ENCODE measurements around the gene DGKK. TPM values are rescaled to one million over a fixed set of nuclear protein-coding genes. Genes with fewer than 3 reads are reported as not detected.
A peak's percentile ranks its signal among the peaks of the same experiment; 100 is the strongest.

DGKK gene, protein sequence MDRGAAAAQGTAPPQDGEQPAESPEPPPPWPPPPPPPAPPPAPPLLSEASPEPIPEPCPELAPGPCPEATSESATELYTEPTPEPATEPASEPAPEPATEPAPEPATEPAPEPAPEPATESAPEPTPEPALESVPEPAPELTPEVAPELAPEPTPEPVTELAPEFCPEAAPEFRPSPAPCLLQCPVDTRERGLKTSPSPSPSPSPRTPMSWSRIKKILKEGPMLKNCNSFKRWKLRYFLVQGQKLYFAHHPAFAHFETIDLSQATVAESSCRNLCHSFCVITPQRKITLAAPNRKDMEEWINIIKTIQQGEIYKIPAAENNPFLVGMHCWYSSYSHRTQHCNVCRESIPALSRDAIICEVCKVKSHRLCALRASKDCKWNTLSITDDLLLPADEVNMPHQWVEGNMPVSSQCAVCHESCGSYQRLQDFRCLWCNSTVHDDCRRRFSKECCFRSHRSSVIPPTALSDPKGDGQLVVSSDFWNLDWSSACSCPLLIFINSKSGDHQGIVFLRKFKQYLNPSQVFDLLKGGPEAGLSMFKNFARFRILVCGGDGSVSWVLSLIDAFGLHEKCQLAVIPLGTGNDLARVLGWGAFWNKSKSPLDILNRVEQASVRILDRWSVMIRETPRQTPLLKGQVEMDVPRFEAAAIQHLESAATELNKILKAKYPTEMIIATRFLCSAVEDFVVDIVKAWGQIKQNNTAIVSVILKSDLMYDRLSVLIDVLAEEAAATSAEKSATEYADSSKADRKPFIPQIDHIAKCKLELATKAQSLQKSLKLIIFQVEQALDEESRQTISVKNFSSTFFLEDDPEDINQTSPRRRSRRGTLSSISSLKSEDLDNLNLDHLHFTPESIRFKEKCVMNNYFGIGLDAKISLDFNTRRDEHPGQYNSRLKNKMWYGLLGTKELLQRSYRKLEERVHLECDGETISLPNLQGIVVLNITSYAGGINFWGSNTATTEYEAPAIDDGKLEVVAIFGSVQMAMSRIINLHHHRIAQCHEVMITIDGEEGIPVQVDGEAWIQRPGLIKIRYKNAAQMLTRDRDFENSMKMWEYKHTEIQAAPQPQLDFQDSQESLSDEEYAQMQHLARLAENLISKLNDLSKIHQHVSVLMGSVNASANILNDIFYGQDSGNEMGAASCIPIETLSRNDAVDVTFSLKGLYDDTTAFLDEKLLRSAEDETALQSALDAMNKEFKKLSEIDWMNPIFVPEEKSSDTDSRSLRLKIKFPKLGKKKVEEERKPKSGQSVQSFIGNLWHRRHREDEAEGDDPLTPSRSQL
- 1 to 10 TPM; 2.7 to 4.1 TPM for total RNA-seq

DNA sequence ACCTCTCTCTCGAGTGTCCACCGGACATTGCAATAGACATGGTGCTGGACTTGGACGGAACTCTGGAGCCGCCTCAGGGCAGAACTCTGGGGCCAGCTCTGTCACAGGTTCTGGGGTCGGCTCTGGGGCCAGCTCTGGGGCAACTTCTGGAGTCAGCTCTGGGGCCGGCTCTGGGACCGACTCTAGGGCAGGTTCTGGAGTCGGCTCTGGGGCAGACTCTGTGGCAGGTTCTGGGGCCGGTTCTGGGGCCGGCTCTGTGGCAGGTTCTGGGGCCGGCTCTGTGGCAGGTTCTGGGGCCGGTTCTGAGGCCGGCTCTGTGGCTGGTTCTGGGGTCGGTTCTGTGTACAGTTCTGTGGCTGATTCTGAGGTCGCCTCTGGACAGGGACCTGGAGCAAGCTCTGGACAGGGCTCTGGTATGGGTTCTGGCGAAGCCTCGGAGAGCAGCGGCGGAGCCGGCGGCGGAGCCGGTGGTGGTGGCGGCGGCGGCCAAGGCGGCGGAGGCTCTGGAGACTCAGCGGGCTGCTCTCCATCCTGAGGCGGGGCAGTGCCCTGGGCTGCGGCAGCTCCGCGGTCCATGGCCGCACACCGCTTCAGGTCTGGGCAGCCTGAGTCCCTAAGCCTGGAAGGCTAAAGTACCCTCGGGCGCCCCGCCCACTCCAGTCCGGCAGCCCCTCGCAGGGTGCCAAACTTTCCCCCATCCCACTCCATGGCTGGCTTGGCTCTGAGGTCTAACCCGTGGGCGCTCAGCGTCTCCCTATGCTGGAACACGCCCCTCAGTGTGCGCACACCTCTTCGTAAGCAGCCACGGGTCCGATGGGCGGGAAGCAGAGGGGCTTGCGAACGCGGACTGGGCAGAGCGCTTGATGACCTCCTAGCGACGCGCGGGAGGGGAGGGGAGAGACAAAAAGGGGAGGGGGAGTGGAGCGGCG lies at the start of gene DGKK:
TSS of gene DGKK (minus strand) at position 723 of the 929 bp plus-strand sequence. CDS start at position 576, 147 bp downstream.
- H3K4me1 Mint-ChIP-seq (ENCODE audit: low read depth in 2 of 2), result peaks cover 12 to 13% of the 10 kb centered on the region in 2 donors
- DNase-seq (ENCODE audit: low spot score), result no peak
- H3K36me3 Mint-ChIP-seq, result no peaks in the 10 kb centered on the region
- peaks cover 37 to 39% of the 10 kb centered on the region in 2 donors for H3K27me3 Mint-ChIP-seq
- ATAC-seq, result peak; percentile 56
- no peaks in the 10 kb centered on the region for H3K9me3 Mint-ChIP-seq
- no peak within 1 kb of the TSS for H3K27ac Mint-ChIP-seq
- peak within 1 kb of the TSS; percentile 69 for H3K4me3 Mint-ChIP-seq

DNA sequence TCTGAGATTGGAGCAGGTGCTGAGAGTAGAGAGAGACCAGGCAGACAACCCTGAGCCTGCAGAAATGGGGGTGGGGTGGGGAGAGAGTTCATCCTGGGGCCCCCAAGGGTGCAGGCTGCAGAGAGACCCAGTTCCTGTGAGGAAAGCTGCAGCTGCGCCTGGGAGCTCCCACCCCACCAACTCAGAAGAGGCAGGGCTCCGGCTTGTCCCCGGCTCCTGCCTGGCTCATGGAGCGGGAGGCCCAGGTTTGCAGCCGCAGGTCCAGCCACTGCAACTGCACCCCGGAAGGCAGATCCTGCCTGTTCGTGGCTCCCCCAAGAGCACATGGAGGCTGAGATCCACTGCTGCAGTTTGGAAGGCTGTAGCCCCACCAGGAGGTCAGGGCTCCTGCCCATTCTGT lies 44.2 kb upstream of the DGKK start:
- DNase-seq (ENCODE audit: low spot score), result no peak

DNA sequence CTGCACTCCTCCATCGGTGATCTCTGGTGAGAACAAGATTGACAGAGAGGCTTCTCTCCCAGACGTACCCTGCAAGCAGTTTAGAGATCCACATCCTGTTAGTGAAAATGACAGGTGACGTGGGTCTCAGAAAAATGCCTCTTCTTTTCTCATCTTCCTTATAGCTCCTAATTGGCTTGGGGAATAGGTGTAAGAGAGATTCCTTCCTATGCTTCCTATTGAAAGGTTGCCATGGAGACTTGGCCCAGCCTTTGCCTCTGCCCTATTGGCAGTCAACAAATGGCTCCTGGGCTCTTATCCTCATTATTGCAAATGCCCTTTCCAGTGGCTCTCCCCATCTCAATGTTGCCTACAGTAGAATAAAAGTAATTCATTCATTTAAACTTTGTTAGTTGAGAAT lies 26.5 kb upstream of the DGKK start:
- Mint-ChIP-seq H3K4me1 (ENCODE audit: low read depth in 2 of 2) (no peaks in the 10 kb centered on the region), H3K27me3 (peaks cover 26 to 34% of the 10 kb centered on the region in 2 donors), H3K4me3 (no peak overlapping the region), H3K9me3 (no peaks in the 10 kb centered on the region), H3K27ac (no peak overlapping the region), H3K36me3 (peaks cover 4% of the 10 kb centered on the region)
- peak in 1 of 2 donors; percentile 24 for ATAC-seq
- no peak for DNase-seq (ENCODE audit: low spot score)

More for the DNA sequence above, 44.2 kb upstream of the DGKK start:
- Mint-ChIP-seq H3K36me3 (no peaks in the 10 kb centered on the region), H3K27ac (no peak overlapping the region), H3K4me1 (ENCODE audit: low read depth in 2 of 2) (peaks cover 0 to 3% of the 10 kb centered on the region in 2 donors), H3K27me3 (peaks cover 6 to 39% of the 10 kb centered on the region in 2 donors), H3K9me3 (no peaks in the 10 kb centered on the region), H3K4me3 (no peak overlapping the region)
- peak in 1 of 2 donors; percentile 43 for ATAC-seq

DNA sequence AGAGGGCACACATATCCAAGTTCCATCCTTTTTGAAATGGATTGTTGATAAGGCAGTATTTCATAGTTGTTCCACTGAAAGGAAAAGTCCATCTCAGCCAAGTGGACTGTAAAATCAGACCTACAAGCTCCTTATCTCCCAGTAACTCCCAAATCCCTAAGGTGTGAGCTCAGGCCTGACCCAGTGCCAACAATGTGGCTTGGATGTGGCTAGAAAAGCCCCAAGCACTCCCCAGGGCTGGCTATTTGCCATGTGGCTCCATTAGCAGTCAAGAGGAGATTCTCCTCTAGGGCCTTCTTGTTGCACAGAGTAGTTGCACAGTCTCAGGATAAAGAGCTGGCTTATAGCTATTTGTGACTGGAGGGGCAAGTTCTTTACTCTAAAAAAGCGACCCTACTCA lies 25.0 kb upstream of the DGKK start:
- Mint-ChIP-seq H3K27ac (no peak overlapping the region), H3K4me3 (no peak overlapping the region), H3K36me3 (peaks cover 8% of the 10 kb centered on the region), H3K27me3 (peaks cover 25 to 33% of the 10 kb centered on the region in 2 donors), H3K9me3 (no peaks in the 10 kb centered on the region), H3K4me1 (ENCODE audit: low read depth in 2 of 2) (no peaks in the 10 kb centered on the region)
- ATAC-seq (no peak), DNase-seq (ENCODE audit: low spot score) (no peak)

DNA sequence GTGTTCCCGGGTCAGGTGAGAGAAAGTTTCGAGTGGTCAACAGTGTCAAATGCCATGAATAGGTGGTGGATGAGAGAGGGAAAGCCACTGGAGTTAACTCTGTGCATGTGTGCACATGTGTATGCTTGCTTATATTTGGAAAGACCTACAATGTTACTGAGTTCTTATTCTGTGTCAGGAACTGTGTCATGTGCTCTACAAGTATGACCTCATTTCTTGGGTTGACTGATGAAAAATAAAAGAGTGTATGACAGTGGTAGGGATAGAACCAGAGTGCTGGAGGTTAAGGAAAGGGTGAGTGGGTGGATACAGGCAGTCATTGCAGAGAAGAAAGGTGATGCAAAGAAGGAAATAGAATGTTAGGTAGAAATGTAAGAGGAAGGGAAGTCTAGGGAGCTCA lies 22.1 kb upstream of the DGKK start:
- DNase-seq (ENCODE audit: low spot score) (no peak), ATAC-seq (no peak)
- Mint-ChIP-seq H3K36me3 (peaks cover 8% of the 10 kb centered on the region), H3K9me3 (no peaks in the 10 kb centered on the region), H3K27me3 (peaks cover 18 to 24% of the 10 kb centered on the region in 2 donors), H3K4me1 (ENCODE audit: low read depth in 2 of 2) (no peaks in the 10 kb centered on the region), H3K27ac (no peak overlapping the region), H3K4me3 (no peak overlapping the region)

DNA sequence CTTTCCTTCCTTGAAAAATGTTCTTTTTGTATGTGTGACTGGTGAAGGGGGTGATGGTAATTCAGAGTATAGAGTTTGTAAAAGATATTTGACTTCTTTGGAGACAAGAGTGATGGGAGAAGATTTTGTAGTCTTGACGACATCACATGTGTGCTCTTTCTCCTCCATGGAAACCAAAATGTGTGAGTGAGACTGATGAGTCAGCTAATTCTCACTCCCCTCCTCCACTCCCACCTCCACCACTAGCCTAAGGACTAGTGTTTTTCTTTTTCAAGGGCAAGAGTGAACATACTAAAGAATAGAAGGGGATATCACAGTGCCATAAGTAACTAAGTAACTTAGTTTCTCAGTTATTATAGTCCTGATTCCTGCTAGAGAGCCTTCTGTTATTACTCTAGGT lies 14.0 kb upstream of the DGKK start:
- Mint-ChIP-seq H3K4me3 (no peak overlapping the region), H3K27me3 (peaks cover 8 to 17% of the 10 kb centered on the region in 2 donors), H3K36me3 (no peaks in the 10 kb centered on the region), H3K27ac (no peak overlapping the region), H3K4me1 (ENCODE audit: low read depth in 2 of 2) (peaks cover 11 to 13% of the 10 kb centered on the region in 2 donors), H3K9me3 (no peaks in the 10 kb centered on the region)
- DNase-seq (ENCODE audit: low spot score) (no peak), ATAC-seq (no peak)

DNA sequence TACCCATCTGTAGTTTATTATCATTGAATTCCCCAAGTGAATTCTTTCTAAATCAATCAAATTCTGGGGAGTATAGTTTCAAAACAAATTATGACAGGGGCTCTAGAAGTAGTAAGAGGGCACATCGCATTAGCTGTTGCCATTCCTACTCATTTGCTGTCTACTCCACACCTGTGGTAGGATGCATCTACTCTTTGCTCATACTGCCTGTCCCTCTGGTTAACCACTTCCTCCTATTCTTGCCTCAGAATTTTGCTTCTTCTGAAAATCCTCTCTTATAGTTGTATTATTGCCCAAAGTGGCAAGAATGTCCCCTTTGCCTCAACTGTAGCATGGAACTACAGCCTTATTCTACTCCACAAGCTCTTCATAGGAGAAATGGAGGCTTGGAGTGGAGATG lies 12.7 kb upstream of the DGKK start:
- H3K4me1 Mint-ChIP-seq (ENCODE audit: low read depth in 2 of 2), result peaks cover 11 to 13% of the 10 kb centered on the region in 2 donors
- H3K27me3 Mint-ChIP-seq, result peaks cover 8 to 25% of the 10 kb centered on the region in 2 donors
- H3K27ac Mint-ChIP-seq, result no peak overlapping the region

DNA sequence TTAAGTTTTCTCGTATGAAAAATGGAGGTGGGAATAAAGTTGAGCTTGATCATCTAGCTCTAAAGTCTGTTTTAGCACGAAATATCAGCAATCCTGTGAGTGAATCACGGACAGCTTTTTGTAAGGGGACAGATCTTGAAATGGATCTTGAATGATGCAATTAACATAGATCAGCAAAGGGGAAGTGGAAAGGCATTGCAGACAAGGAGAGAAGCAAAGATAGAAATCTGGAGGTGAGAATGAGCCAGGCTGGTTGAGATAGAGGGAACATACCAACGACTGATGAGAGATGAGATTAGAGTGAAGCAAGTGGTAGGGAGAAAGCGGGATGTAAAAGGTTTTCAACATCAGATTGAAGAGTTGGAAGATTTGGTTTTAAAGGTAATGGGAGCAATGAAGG lies 4.6 kb upstream of the DGKK start:
- Mint-ChIP-seq H3K27me3 (peaks cover 30 to 39% of the 10 kb centered on the region in 2 donors), H3K36me3 (no peaks in the 10 kb centered on the region), H3K4me1 (ENCODE audit: low read depth in 2 of 2) (peaks cover 7 to 8% of the 10 kb centered on the region in 2 donors), H3K9me3 (no peaks in the 10 kb centered on the region), H3K27ac (no peak overlapping the region), H3K4me3 (no peak overlapping the region)
- ATAC-seq (no peak), DNase-seq (ENCODE audit: low spot score) (no peak)

More for the DNA sequence above, 12.7 kb upstream of the DGKK start:
- ATAC-seq (peak; percentile 43 to 62), DNase-seq (ENCODE audit: low spot score) (no peak)
- no peaks in the 10 kb centered on the region for H3K36me3 Mint-ChIP-seq
- H3K9me3 Mint-ChIP-seq, result no peaks in the 10 kb centered on the region
- peak overlapping the region; percentile 22 for H3K4me3 Mint-ChIP-seq

DNA sequence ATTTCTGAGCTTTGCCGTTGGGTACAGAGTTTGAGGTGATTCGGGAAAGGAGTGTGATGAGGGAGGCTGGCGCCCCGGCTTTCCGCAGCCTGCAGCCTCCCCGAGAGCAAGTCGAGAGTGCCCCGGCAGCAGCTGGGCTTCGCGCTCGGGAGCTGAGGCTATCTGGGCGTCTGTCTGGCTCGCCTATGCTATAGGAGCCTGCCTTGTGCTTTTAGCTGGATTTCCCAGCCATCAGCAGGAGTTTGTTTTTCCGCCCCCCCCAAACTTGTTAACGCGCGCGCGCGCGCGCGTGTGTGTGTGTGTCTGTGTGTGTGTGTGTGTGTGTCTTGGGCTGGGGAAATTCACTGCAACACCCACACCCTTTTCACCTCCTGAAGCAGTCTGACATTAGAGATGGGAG lies 765 bp upstream of the DGKK start:
- no peak overlapping the region for H3K27ac Mint-ChIP-seq
- peaks cover 39 to 49% of the 10 kb centered on the region in 2 donors for H3K27me3 Mint-ChIP-seq
- no peaks in the 10 kb centered on the region for H3K9me3 Mint-ChIP-seq
- peak overlapping the region; percentile 69 for H3K4me3 Mint-ChIP-seq
- DNase-seq (ENCODE audit: low spot score) (no peak), ATAC-seq (no peak)
- no peaks in the 10 kb centered on the region for H3K36me3 Mint-ChIP-seq
- peaks cover 12 to 13% of the 10 kb centered on the region in 2 donors for H3K4me1 Mint-ChIP-seq (ENCODE audit: low read depth in 2 of 2)

DNA sequence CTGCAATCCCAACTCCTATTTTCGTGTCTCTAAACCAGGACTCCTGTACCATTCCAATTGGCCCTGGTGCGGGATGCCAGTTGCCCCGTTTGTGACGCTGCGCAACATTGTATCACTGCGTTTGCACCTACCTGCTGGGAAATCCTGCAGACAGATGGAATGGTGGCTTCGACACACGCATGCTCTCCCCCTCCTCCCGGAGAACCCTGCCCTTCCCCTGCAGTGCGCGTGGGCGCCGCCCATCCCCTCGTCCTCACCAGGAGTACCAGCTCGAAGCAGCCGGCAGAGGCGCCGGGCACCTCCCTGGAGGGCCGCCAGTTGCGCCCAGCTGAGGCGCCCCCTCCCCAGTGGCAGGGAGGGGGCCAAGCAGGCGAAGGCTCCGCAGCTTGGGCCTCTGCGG lies 1.4 kb downstream of the DGKK start:
- Mint-ChIP-seq H3K9me3 (no peaks in the 10 kb centered on the region), H3K36me3 (no peaks in the 10 kb centered on the region), H3K27me3 (peaks cover 33% of the 10 kb centered on the region in 2 donors), H3K4me3 (no peak overlapping the region), H3K4me1 (ENCODE audit: low read depth in 2 of 2) (peaks cover 12 to 13% of the 10 kb centered on the region in 2 donors), H3K27ac (no peak overlapping the region)
- ATAC-seq, result peak in 1 of 2 donors; percentile 62
- no peak for DNase-seq (ENCODE audit: low spot score)

DNA sequence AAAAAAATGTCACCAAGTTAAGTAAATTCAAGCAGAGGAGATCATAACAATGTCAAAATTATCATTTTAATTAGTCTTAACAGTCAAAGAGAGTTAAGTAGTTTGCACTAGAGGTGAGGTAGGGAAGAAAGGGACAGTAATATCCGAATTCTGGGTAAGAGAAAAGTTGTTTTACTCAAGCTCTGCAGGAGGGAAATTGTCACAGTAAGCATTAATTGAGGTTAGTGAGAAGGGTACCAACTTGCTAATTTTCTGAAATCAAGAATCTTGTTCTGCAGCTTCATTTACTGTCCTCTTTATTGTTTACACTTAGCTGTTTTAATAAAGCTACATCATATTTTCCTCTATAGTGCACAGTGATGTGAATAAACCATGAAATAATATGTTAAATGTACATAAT lies 11.0 kb downstream of the DGKK start:
- Mint-ChIP-seq H3K36me3 (peaks cover 5% of the 10 kb centered on the region), H3K4me1 (ENCODE audit: low read depth in 2 of 2) (peaks cover 5 to 17% of the 10 kb centered on the region in 2 donors), H3K4me3 (no peak overlapping the region), H3K27ac (peak overlapping the region in 1 of 2 donors; percentile 52), H3K9me3 (no peaks in the 10 kb centered on the region), H3K27me3 (peaks cover 13 to 25% of the 10 kb centered on the region in 2 donors)
- DNase-seq (ENCODE audit: low spot score) (no peak), ATAC-seq (no peak)

DNA sequence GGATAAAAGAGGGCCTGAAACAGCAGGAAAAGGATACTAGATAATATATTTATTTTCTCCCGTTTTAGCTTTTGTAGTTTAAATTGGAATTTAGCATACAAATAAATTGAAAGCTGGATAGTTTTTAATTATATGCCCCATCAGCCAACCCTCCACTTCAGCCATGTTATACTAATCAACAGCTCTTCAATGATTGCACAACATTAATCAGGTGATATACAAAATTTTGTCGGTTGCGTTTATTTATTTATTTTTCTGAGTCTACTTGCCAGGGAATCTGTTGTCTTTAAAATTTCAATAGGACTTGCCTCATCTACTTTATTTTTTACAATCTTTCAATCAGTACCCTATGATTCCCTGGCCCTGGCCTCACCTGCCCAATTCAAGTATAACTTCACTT lies 12.1 kb downstream of the DGKK start:
- peak overlapping the region; percentile 52 to 85 for H3K27ac Mint-ChIP-seq
- no peak overlapping the region for H3K4me3 Mint-ChIP-seq
- H3K4me1 Mint-ChIP-seq (ENCODE audit: low read depth in 2 of 2), result peaks cover 14 to 25% of the 10 kb centered on the region in 2 donors
- ATAC-seq, result no peak
- DNase-seq (ENCODE audit: low spot score), result no peak
- H3K36me3 Mint-ChIP-seq, result peaks cover 9% of the 10 kb centered on the region
- no peaks in the 10 kb centered on the region for H3K9me3 Mint-ChIP-seq
- peaks cover 13 to 24% of the 10 kb centered on the region in 2 donors for H3K27me3 Mint-ChIP-seq

Data from natural killer cell treated with Interleukin-12 subunit alpha and Interleukin-12 subunit beta and Interleukin-15 and Interleukin-18, amount 100 ng/mL, for 72 hours (primary cell).